PC-3 (cell line): ENCODE results near the gene DGKD. TPM values are rescaled to one million over a fixed set of nuclear protein-coding genes. Genes with fewer than 3 reads are reported as not detected.
A peak's percentile ranks its signal among the peaks of the same experiment; 100 is the strongest.

Experiments used
- ATAC-seq: fragments of 200-7000 bp; cut with Tn5 transposase; 2 replicates; pipeline ENCODE4 v1.9.1; 2020; ENCODE audit warnings: mild to moderate bottlenecking, moderate library complexity
- BruUV-seq: library from RNA; stranded (reverse); fragments of 400-500 nt; replicated peaks from 2 replicates; lab custom pipeline; 2021; lab: Mats Ljungman, UMichigan
- CTCF ChIA-PET: fragments of 300-600 bp; sonication (Branson Sonifier 250); formaldehyde crosslinking; loops from one replicate; lab custom pipeline; 2022; ENCODE audit warnings: antibody characterized with exemption; lab: Charles Lee
- POLR2A ChIA-PET: fragments of 300-600 bp; sonication (Branson Sonifier 250); formaldehyde crosslinking; loops from one replicate; lab custom pipeline; 2022; ENCODE audit warnings: antibody characterized with exemption; ENCODE audit not compliant: unreplicated experiment; lab: Charles Lee
- DNase-seq: peaks from one replicate; pipeline ENCODE4 v3.0.0-alpha.2; 2015
- H2AFZ ChIP-seq: fragments of 300-600 bp; sonication (generic); 2 replicates; pipeline ENCODE4 v1.6.0; 2016; ENCODE audit warnings: antibody characterized with exemption, low read length
- H3F3A ChIP-seq: fragments of 300-600 bp; sonication (generic); one replicate; pipeline ENCODE4 v1.6.0; 2017; ENCODE audit warnings: antibody characterized with exemption, low read length, control low read depth, mild to moderate bottlenecking; ENCODE audit not compliant: unreplicated experiment
- H3K27ac ChIP-seq: fragments of 300-600 bp; sonication (generic); 2 replicates; pipeline ENCODE4 v1.5.1; 2016; ENCODE audit warnings: mild to moderate bottlenecking, low read length
- H3K27me3 ChIP-seq: fragments of 300-600 bp; sonication (generic); 2 replicates; pipeline ENCODE4 v1.6.1; 2016; ENCODE audit warnings: low read length, mixed read lengths
- H3K36me3 ChIP-seq: fragments of 300-600 bp; sonication (generic); 2 replicates; pipeline ENCODE4 v1.6.1; 2016; ENCODE audit warnings: low read depth, mixed run types, low read length, mixed read lengths
- H3K4me1 ChIP-seq: fragments of 300-600 bp; sonication (generic); 2 replicates; pipeline ENCODE4 v1.5.1; 2016; ENCODE audit warnings: low read length; ENCODE audit not compliant: insufficient read depth
- H3K4me2 ChIP-seq: fragments of 300-600 bp; sonication (generic); 2 replicates; pipeline ENCODE4 v1.6.0; 2016; ENCODE audit warnings: low read length
- H3K4me3 ChIP-seq: fragments of 300-600 bp; sonication (generic); 2 replicates; pipeline ENCODE4 v1.5.1; 2016; ENCODE audit warnings: mild to moderate bottlenecking, low read length, mixed read lengths
- H3K79me2 ChIP-seq: fragments of 300-600 bp; sonication (generic); 2 replicates; pipeline ENCODE4 v1.6.1; 2017; ENCODE audit warnings: low read length, mixed read lengths
- H3K9ac ChIP-seq: fragments of 300-600 bp; sonication (generic); 2 replicates; pipeline ENCODE4 v1.6.0; 2016; ENCODE audit warnings: mild to moderate bottlenecking, low read length
- H3K9me2 ChIP-seq: fragments of 300-600 bp; sonication (generic); replicated peaks from 2 replicates; pipeline ENCODE4 v1.6.1; 2016; ENCODE audit warnings: mixed run types, low read length, mixed read lengths
- H3K9me3 ChIP-seq: fragments of 300-600 bp; sonication (generic); 2 replicates; pipeline ENCODE4 v1.6.1; 2016; ENCODE audit warnings: low read length, mixed read lengths
- H4K20me1 ChIP-seq: fragments of 300-600 bp; sonication (generic); 2 replicates; pipeline ENCODE4 v1.6.1; 2016; ENCODE audit warnings: low read length, mixed read lengths
- EZH2 ChIP-seq: fragments of 300-600 bp; sonication (generic); IDR thresholded peaks from one replicate; pipeline ENCODE4 v1.6.1; 2017; ENCODE audit warnings: antibody characterized with exemption, mild to moderate bottlenecking, low read length; ENCODE audit not compliant: unreplicated experiment
- EZH2phosphoT487 ChIP-seq: fragments of 300-600 bp; sonication (generic); IDR thresholded peaks from 2 replicates; pipeline ENCODE4 v1.6.1; 2018; ENCODE audit warnings: mild to moderate bottlenecking, antibody characterized with exemption, low read length, borderline replicate concordance
- intact Hi-C: fragments of 100-400 bp; cut with micrococcal nuclease; formaldehyde crosslinking; loops from 2 replicates; pipeline ENCODE4 v1.9.0; 2023
- total RNA-seq: library from RNA; depleted of rRNA; stranded (reverse); fragments of >200 nt; gene quantifications from 2 replicates; pipeline ENCODE4 v1.2.3, GENCODE V29; 2014
- TF ChIP-seq, protein P1 (sequence below): fragments of 300-600 bp; sonication (generic); conservative IDR thresholded peaks from 2 replicates; pipeline ENCODE4 v1.5.1; 2017; ENCODE audit warnings: antibody characterized with exemption, low read depth, mild to moderate bottlenecking, low read length

Gene DGKD
- total RNA-seq, 1 experiment from 2014 or later: 23.3 TPM

DNA sequence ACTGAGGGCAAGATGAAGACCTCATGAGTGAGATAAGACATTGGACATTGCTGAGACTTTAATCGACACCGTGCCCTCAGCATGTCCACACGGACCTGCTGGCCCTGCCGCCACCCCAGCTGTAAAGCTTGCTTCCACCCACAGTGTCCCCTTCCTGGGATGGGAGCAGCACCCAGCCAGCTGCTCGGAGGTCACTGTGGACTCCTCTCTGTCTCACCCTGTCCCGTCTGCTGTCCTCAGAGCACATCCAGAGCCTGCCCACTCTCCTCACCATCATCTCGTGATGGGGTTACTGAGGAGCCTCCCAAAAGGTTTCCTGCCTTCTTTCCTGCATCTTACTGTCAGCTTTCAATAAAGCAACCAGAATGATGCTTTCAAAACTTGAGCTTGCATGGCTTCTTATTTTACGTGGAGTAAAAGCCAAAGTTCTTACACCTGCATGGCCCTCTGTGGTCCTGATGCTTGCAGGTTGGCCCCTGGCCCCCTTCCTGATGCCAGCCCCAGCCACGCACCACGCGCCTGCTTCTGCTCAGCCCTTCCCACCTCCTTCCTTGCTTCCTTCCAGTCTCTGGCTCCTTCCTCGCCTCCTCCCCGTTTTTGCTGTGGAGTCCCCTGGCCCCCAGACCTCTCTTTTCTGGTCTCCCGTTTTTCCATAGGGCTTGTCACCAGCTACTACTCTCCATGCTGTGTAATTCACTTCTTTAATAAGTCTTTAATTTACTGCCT lies 67.0 kb downstream of the DGKD start:
- H3K4me3 ChIP-seq: peak overlapping the region; percentile 40
- ChIA-PET CTCF (interaction anchor here (1.1 kb wide), 1 partner anchor 22 kb away, joined by 4 read pairs; no protein-coding TSS in a partner anchor), POLR2A (interaction anchor here (1.7 kb wide), 1 partner anchor 8 kb away, joined by 13 read pairs; no protein-coding TSS in a partner anchor)
- TF ChIP-seq EZH2 (no peak), EZH2phosphoT487 (no peak)
- TF ChIP-seq, protein P1, sequence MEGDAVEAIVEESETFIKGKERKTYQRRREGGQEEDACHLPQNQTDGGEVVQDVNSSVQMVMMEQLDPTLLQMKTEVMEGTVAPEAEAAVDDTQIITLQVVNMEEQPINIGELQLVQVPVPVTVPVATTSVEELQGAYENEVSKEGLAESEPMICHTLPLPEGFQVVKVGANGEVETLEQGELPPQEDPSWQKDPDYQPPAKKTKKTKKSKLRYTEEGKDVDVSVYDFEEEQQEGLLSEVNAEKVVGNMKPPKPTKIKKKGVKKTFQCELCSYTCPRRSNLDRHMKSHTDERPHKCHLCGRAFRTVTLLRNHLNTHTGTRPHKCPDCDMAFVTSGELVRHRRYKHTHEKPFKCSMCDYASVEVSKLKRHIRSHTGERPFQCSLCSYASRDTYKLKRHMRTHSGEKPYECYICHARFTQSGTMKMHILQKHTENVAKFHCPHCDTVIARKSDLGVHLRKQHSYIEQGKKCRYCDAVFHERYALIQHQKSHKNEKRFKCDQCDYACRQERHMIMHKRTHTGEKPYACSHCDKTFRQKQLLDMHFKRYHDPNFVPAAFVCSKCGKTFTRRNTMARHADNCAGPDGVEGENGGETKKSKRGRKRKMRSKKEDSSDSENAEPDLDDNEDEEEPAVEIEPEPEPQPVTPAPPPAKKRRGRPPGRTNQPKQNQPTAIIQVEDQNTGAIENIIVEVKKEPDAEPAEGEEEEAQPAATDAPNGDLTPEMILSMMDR: no peak
- H3K9ac ChIP-seq: peak overlapping the region; percentile 80
- H4K20me1 ChIP-seq: no peaks in the 10 kb centered on the region
- peaks cover 94% of the 10 kb centered on the region for H3K79me2 ChIP-seq
- no peaks in the 10 kb centered on the region for H3K9me2 ChIP-seq
- H3K27me3 ChIP-seq: no peaks in the 10 kb centered on the region
- no peak for ATAC-seq
- peaks cover 9% of the 10 kb centered on the region for H3F3A ChIP-seq
- no peaks in the 10 kb centered on the region; the same call in 1 of the 2 replicates for H3K9me3 ChIP-seq
- BruUV-seq: no TSS peak
- intact Hi-C loops: loop anchor here (10.0 kb wide), 1 partner anchor 126 kb away; no protein-coding TSS in a partner anchor
- DNase-seq: no peak
- H3K4me1 ChIP-seq: peaks cover 89% of the 10 kb centered on the region
- peak overlapping the region; percentile 96 for H3K27ac ChIP-seq
- peaks cover 20% of the 10 kb centered on the region for H3K36me3 ChIP-seq
- H2AFZ ChIP-seq: no peak overlapping the region
- H3K4me2 ChIP-seq: peak overlapping the region; percentile 86

DNA sequence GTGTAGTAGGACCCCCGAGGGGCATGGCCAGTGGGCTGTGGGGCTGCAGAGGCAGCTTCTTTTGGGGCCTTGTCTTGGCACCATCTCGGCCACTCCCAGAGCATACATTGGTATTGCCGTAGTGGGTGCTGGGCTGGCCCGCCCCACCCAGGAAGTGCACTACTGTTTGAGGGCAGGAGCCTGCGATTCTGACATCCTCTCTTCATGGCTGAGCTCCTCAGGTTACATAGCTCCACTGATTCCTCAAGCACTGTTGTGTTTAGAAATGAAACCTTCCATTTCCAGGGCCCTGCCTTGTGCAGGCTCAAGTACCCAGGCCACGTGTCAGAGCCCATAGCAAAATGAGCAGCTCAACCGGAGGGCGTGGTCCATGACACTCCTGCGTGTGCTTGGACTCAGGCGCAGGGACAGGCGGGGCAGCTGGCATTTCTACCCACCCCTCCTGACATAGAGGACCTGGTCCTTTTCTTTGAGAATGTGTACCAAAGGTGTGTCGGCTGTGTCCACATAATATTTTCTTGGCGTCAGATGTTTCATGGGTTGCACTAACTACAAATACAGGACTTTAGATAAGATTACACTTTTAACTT lies 67.9 kb downstream of the DGKD start:
- H3K79me2 ChIP-seq: peaks cover 93% of the 10 kb centered on the region
- ChIA-PET POLR2A (interaction anchor here (0.5 to 1.7 kb wide), 4 partner anchors 9 to 1258 kb away, joined by 3 to 13 read pairs (median 8); no protein-coding TSS in a partner anchor), CTCF (interaction anchor here (1.0 to 1.1 kb wide), 2 partner anchors 8 to 21 kb away, joined by 3 to 4 read pairs; no protein-coding TSS in a partner anchor)
- peaks cover 91% of the 10 kb centered on the region for H3K4me1 ChIP-seq
- H3K27me3 ChIP-seq: no peaks in the 10 kb centered on the region
- TF ChIP-seq EZH2 (no peak), EZH2phosphoT487 (no peak)
- TF ChIP-seq, protein P1: no peak
- H3K36me3 ChIP-seq: peaks cover 28% of the 10 kb centered on the region
- H3K9me2 ChIP-seq: no peaks in the 10 kb centered on the region
- H3K27ac ChIP-seq: peak overlapping the region; percentile 96
- intact Hi-C loops: loop anchor here (1.0 to 10.0 kb wide), 2 partner anchors 65 to 127 kb away; no protein-coding TSS in a partner anchor
- no peaks in the 10 kb centered on the region; the same call in 1 of the 2 replicates for H3K9me3 ChIP-seq
- no TSS peak for BruUV-seq
- DNase-seq (peak; percentile 93), ATAC-seq (peak; percentile 79)
- H3K9ac ChIP-seq: peak overlapping the region; percentile 80
- H3K4me3 ChIP-seq: peak overlapping the region; percentile 47
- H4K20me1 ChIP-seq: no peaks in the 10 kb centered on the region
- no peak overlapping the region for H2AFZ ChIP-seq
- peak overlapping the region; percentile 86 for H3K4me2 ChIP-seq
- peaks cover 9% of the 10 kb centered on the region for H3F3A ChIP-seq
